Mammary microvascular endothelial cell (primary cell): Measurements from ENCODE around the gene TUBAL3. TPM values are rescaled to one million over a fixed set of nuclear protein-coding genes. Genes with fewer than 3 reads are reported as not detected.

Source experiments
- total RNA-seq: library from RNA; depleted of rRNA; stranded (reverse); fragments of >200 nt; gene quantifications from 2 replicates; pipeline ENCODE4 v1.2.3, GENCODE V29; 2015

The TUBAL3 gene
- 0.07 and 0.20 TPM in 2 replicates for total RNA-seq

DNA sequence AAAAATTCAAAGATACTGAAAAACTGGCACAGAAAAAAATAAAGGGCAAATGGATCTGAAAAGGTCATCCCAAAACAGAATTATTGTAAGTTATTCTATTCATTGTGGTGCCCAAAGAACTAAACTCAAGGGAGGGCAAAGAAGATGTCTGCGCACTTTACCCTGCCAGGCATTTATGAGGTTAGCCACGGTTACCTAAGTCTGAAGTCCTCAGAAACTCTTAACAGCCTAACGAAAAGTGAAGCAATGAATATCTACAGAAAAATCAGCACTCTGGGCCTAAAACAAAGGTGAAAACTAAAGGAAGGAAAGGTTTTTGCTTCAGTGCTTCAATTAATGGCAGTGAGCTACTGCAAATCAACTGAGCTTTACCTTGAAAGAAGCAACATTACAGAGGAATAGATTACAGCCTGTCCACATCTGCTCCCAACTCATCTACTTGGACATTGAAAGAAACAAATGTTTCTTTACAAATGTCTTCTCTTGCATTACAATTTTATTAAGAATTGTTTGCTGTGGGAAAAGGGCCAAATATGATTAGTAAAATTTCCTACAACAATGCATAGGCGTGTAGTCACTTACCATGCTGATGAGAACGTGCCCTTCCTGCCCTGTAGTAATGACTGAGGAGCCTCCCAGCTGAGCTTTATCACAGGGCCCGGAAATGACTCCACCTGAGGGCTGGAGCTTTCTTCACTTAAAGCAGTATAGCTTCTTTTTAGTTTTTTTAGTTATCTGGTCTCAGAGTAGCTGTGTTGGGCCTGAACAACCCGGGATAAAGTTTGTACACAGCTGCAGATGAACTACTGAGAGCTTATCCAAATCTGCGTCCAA lies at the start of gene TUBAL3:
TUBAL3 (minus strand) TSS at position 621 of the 834 bp plus-strand sequence; CDS start at position 585, 36 bp downstream.

DNA sequence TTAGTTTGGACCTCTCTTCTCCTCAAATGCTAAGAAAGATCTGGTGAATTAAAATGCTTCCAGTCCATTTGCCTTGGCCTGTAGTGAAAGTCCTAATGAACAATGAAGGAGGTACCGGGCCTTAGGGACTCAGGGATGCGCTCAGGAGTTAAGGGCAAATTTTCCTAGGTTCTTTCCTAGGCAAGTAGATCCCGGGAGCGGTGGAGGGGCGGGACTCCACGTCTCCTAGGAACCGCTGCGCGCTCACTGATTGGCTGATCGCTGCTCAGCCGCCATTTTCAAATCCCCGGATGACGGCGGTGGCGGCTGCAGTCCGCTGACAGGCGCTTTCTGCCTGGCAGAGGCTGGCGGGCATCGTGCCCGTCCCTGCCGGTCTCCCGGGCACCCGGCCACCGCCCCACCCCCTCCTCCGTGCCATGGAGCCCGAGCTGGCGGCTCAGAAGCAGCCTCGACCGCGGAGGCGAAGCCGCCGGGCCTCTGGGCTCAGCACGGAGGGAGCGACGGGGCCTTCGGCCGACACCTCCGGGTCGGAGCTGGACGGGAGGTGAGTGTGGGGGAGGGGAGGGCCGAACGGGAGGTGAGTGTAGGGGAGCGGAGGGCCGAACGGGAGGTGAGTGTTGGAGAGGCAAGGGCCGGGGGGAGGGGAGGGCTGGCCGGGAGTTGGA lies 7.8 kb upstream of the TUBAL3 start, which contains the start of gene NET1:
NET1 (plus strand) TSS at position 281 of the 665 bp plus-strand sequence; CDS start at position 417, 136 bp downstream.

DNA sequence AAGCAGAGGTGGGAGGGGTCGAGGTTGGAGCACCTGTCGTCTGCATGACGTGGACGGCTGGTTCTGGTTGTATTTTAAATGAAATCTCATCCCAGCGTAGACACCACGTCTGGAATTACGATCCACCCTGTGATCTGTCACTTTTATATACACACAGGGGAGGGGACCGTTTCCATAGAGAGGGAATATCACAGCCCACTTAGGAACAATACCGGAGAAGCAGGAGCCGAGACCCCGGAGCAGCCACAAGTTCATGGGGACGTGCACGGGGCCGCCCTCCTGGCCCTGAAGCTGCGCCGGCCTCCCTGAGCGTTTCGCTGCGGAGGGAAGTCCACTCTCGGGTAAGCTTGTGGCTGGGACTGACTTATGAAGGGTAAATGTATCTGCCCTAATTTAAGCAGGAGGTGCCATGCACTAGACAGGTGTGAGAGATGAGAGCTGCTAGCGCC lies 39.7 kb downstream of the TUBAL3 start, which contains the start of gene UCN3:
UCN3 (plus strand) TSS at position 77 of the 449 bp plus-strand sequence. CDS start 8,755 bp downstream, outside the sequence.

Other genes with a start within 250 kb of the TUBAL3 start
- gene AKR1C8, start 219.7 kb downstream of the TUBAL3 start, total RNA-seq: not detected in 2 replicates
- not detected in 2 replicates for gene AKR1C4, start 208.0 kb downstream of the TUBAL3 start, total RNA-seq
- gene UCN3, start 39.9 kb downstream of the TUBAL3 start, total RNA-seq: not detected in 2 replicates
- 32.4 and 41.9 TPM in 2 replicates for gene NET1, start 7.7 kb upstream of the TUBAL3 start, total RNA-seq
- not detected in 2 replicates for gene CALML5, start 94.7 kb upstream of the TUBAL3 start, total RNA-seq
- not detected in 2 replicates for gene CALML3, start 120.1 kb upstream of the TUBAL3 start, total RNA-seq